Gastrocnemius medialis (tissue), 4 donors: Measurements from ENCODE around the gene OR51V1.

Source experiments
- CTCF ChIP-seq, 5 experiments: fragments of 450-650 bp in 3 of 5; fragments of 200-600 bp in 2 of 5; sonication (generic) in 2 of 5; IDR thresholded peaks in 4 of 5; conservative IDR thresholded peaks in 1 of 5; 1 replicate in 4 of 5; 2 replicates in 1 of 5; pipeline ENCODE4 v1.5.1; 2016 to 2019; ENCODE audit warnings: antibody characterized with exemption in 5 of 5, mild to moderate bottlenecking in 3 of 5, moderate library complexity in 3 of 5
- POLR2A ChIP-seq, 2 donors: fragments of 450-650 bp; IDR thresholded peaks; one replicate each; pipeline ENCODE4 v1.6.1; 2017; ENCODE audit warnings: antibody characterized with exemption in 2 of 2, mild to moderate bottlenecking in 2 of 2, moderate library complexity in 2 of 2

GRCh38 chr11:5228124-5228523 is 27.6 kb upstream of the OR51V1 start:
- TF ChIP-seq CTCF (IDR thresholded peaks at IDR 0.05 in 4 of 5, conservative IDR thresholded peaks at IDR 0.05 in 1 of 5) (no peak), POLR2A (IDR thresholded peaks at IDR 0.05) (no peak)
